K562 (cell line): Measurements from ENCODE around the gene RAB14. TPM values are rescaled to one million over a fixed set of nuclear protein-coding genes. Genes with fewer than 3 reads are reported as not detected.

Experiments
- BRD9 ChIP-seq: fragments of 450-650 bp; IDR thresholded peaks from 2 replicates; pipeline ENCODE4 v1.6.1; 2018; ENCODE audit warnings: low read depth; ENCODE audit not compliant: partially characterized antibody
- CHD1 ChIP-seq: fragments of 200-600 bp; sonication (generic); IDR thresholded peaks from one replicate; pipeline ENCODE4 v1.6.1; 2012; ENCODE audit warnings: mild to moderate bottlenecking, moderate library complexity, low read length, inconsistent platforms
- CTBP1 ChIP-seq: fragments of 450-650 bp; IDR thresholded peaks from 2 replicates; pipeline ENCODE4 v1.6.1; 2016; ENCODE audit warnings: borderline replicate concordance
- ELF2 ChIP-seq: fragments of 250-450 bp; sonication (Bioruptor Pico); IDR thresholded peaks from 2 replicates; pipeline ENCODE4 v1.5.0; 2021; ENCODE audit warnings: mild to moderate bottlenecking
- ELF4 ChIP-seq: fragments of 450-650 bp; formaldehyde crosslinking; IDR thresholded peaks from 2 replicates; pipeline ENCODE4 v1.4.0; 2022; ENCODE audit warnings: missing genetic modification characterization
- FOXJ3 ChIP-seq: sonication (generic); formaldehyde crosslinking; IDR thresholded peaks from 2 replicates; pipeline ENCODE4 v1.4.0; 2020; ENCODE audit warnings: mild to moderate bottlenecking, missing genetic modification reagents
- HDAC2 ChIP-seq: fragments of 450-650 bp; IDR thresholded peaks from 2 replicates; pipeline ENCODE4 v1.6.1; 2016; ENCODE audit warnings: mild to moderate bottlenecking
- HDAC6 ChIP-seq: IDR thresholded peaks from 2 replicates; pipeline ENCODE4 v1.6.1; 2012; ENCODE audit warnings: low read depth, mild to moderate bottlenecking, control low read depth, inconsistent platforms, low read length, moderate library complexity
- HMG20A ChIP-seq: fragments of 450-650 bp; formaldehyde crosslinking; conservative IDR thresholded peaks from 2 replicates; pipeline ENCODE4 v1.4.0; 2020; ENCODE audit warnings: mild to moderate bottlenecking, mixed read lengths
- KLF13 ChIP-seq: fragments of 450-650 bp; IDR thresholded peaks from 2 replicates; pipeline ENCODE4 v1.6.1; 2016; ENCODE audit warnings: missing genetic modification characterization, low read depth, mild to moderate bottlenecking, missing compliant biosample characterization, moderate library complexity, borderline replicate concordance
- KLF6 ChIP-seq: fragments of 250-450 bp; sonication (Bioruptor Pico); IDR thresholded peaks from 2 replicates; pipeline ENCODE4 v1.4.0; 2020; ENCODE audit warnings: mild to moderate bottlenecking, moderate library complexity, borderline replicate concordance
- NFIX ChIP-seq: fragments of 250-450 bp; sonication (Bioruptor Pico); IDR thresholded peaks from 2 replicates; pipeline ENCODE4 v1.4.0; 2020; ENCODE audit warnings: low read depth, mild to moderate bottlenecking, moderate library complexity
- NR1H2 ChIP-seq: sonication (generic); formaldehyde crosslinking; IDR thresholded peaks from 2 replicates; pipeline ENCODE4 v1.4.0; 2020; ENCODE audit warnings: mild to moderate bottlenecking, missing genetic modification reagents
- NR2C2 ChIP-seq, 2 experiments: fragments of 200-800 bp in 1 of 2; sonication (Bioruptor generic) in 1 of 2; sonication (generic) in 1 of 2; formaldehyde crosslinking in 1 of 2; IDR thresholded peaks; 2 replicates each; pipeline versions ENCODE4 v1.6.1 to v1.8.0; 2016 to 2022; ENCODE audit warnings: mild to moderate bottlenecking in 1 of 2, missing compliant biosample characterization in 1 of 2, missing genetic modification characterization in 1 of 2, missing genetic modification reagents in 1 of 2
- PHF20 ChIP-seq: fragments of 450-650 bp; IDR thresholded peaks from 2 replicates; pipeline ENCODE4 v1.6.1; 2018; ENCODE audit not compliant: partially characterized antibody
- RUNX1 ChIP-seq: sonication (generic); IDR thresholded peaks from 2 replicates; pipeline ENCODE4 v1.6.1; 2016; ENCODE audit warnings: antibody characterized with exemption, low read depth
- SAFB ChIP-seq: fragments of 200-400 bp; formaldehyde crosslinking; IDR thresholded peaks from 2 replicates; pipeline ENCODE4 v1.6.1; 2017; ENCODE audit warnings: low read depth, low read length, borderline replicate concordance
- STAT5B ChIP-seq: fragments of 250-450 bp; sonication (Bioruptor Pico); IDR thresholded peaks from 2 replicates; pipeline ENCODE4 v1.8.0; 2021; ENCODE audit warnings: mild to moderate bottlenecking, inconsistent platforms
- SUPT5H ChIP-seq: fragments of 450-650 bp; IDR thresholded peaks from 2 replicates; pipeline ENCODE4 v1.6.1; 2016
- TARDBP ChIP-seq: fragments of 450-650 bp; IDR thresholded peaks from 2 replicates; pipeline ENCODE4 v1.6.1; 2016
- ZFX ChIP-seq: sonication (generic); formaldehyde crosslinking; IDR thresholded peaks from 2 replicates; pipeline ENCODE4 v1.8.0; 2022; ENCODE audit warnings: mild to moderate bottlenecking, missing genetic modification reagents, moderate library complexity
- ZNF217 ChIP-seq: sonication (generic); formaldehyde crosslinking; IDR thresholded peaks from 2 replicates; pipeline ENCODE4 v1.8.0; 2022; ENCODE audit warnings: mild to moderate bottlenecking, missing genetic modification reagents
- ZNF41 ChIP-seq: fragments of 250-450 bp; sonication (Bioruptor Pico); conservative IDR thresholded peaks from 2 replicates; pipeline ENCODE4 v1.4.0; 2020; ENCODE audit warnings: mild to moderate bottlenecking
- ZNF707 ChIP-seq: fragments of 250-450 bp; sonication (Bioruptor Pico); conservative IDR thresholded peaks from 2 replicates; pipeline ENCODE4 v1.8.0; 2022; ENCODE audit warnings: inconsistent platforms, mild to moderate bottlenecking, moderate library complexity
- polyA plus RNA-seq, 8 experiments: library from polyadenylated mRNA; depleted of rRNA in 4 of 8; stranded (reverse) in 5 of 8; unstranded in 3 of 8; fragments of >200 nt; fragmentation: Nextera tagmentation in 2 of 8; fragmentation: Illumina TruSeq in 1 of 8; extraction: Ambion mirVana in 2 of 8; extraction: Trizol in 1 of 8; gene quantifications; 2 replicates each; pipeline versions ENCODE4 v1.2.1 to v1.2.3, GENCODE V29; 2011 to 2014; ENCODE audit warnings: inconsistent platforms in 1 of 8, missing spikeins in 1 of 8
- total RNA-seq, 7 experiments: library from RNA; depleted of rRNA in 6 of 7; stranded (reverse); fragments of >200 nt in 6 of 7; fragmentation: Illumina TruSeq in 2 of 7; extraction: Trizol in 2 of 7; gene quantifications; 2 replicates each; pipeline versions ENCODE4 v1.2.1 to v1.2.3, GENCODE V29; 2011 to 2021; ENCODE audit warnings: low replicate concordance in 1 of 7
- TF ChIP-seq, protein P1 (sequence below), 2 experiments: IDR thresholded peaks; 2 replicates each; pipeline ENCODE4 v1.6.1; 2011; ENCODE audit warnings: borderline replicate concordance in 1 of 2, control low read depth in 1 of 2, low read depth in 1 of 2, low read length in 1 of 2, mild to moderate bottlenecking in 1 of 2, mixed read lengths in 1 of 2, moderate library complexity in 1 of 2; ENCODE audit not compliant: insufficient read depth in 1 of 2, insufficient read length in 1 of 2, poor library complexity in 1 of 2, severe bottlenecking in 1 of 2; ENCODE audit errors: extremely low read depth in 1 of 2
- TF ChIP-seq, protein P2 (sequence below): fragments of 250-450 bp; sonication (Bioruptor Pico); IDR thresholded peaks from 2 replicates; pipeline ENCODE4 v1.8.0; 2021; ENCODE audit warnings: moderate library complexity, mild to moderate bottlenecking, inconsistent platforms

RAB14 gene
- total and polyA plus RNA-seq, 9 of the 15 experiments (the other 6 are each of a cell fraction or from before 2014, with no cell fraction given), result 10.3 to 41.8 (median 20.9) TPM

DNA sequence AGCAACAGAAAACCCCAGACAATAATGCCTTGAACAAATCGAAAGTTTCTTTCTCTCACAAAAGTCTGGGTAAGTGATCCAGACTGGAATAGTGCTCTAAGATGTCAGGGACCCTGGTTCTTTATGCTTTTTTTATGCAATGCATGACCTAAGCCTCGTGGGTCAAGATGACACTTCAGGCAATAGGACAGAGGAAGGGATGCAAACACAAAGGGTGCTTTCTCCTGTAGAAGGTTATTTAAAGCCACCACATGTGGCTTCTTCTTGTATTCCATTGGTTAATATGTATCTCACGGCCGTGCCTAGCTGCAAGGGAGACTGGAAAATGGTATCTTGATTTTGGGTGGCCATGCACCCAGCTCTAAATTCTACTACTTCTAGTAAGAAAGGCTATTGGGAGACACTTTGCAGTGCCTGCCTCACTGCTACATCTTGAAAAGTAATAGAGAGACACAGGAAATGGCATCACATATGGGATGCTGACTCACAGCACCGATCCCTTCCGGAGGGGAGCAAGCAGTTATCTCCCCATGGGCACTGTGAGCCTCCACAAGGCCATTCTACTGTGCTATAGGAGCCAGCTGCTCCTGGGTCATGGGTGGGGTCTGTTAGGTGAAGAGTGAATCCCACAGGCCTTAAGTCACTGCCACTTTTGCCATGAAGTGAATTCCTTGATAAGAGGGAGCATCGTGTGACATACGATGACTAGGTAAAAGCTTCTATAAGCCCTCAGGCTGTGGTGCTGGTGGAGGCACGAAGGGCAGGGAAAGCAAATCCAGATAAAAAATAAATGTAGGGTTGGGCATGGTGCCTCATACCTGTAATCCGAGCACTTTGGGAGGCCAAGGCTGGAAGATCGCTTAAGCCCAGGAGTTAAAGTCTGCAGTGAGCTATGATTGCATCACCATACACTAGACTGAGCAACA is 32.5 kb upstream of the RAB14 start (continued):
- TF ChIP-seq, protein P1, sequence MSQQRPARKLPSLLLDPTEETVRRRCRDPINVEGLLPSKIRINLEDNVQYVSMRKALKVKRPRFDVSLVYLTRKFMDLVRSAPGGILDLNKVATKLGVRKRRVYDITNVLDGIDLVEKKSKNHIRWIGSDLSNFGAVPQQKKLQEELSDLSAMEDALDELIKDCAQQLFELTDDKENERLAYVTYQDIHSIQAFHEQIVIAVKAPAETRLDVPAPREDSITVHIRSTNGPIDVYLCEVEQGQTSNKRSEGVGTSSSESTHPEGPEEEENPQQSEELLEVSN (IDR thresholded peaks at IDR 0.05; ENCODE audit: borderline replicate concordance in 1 of 2, extremely low read depth in 1 of 2, insufficient read depth in 1 of 2, insufficient read length in 1 of 2, low read depth in 1 of 2, low read length in 1 of 2, poor library complexity in 1 of 2, severe bottlenecking in 1 of 2), result peak in 1 of 2 experiments; percentile 10
- TF ChIP-seq RUNX1 (no peak), KLF13 (tag) (0 out of 2 replicates have a peak, but pooled peaks have one; percentile 34), KLF6 (CRISPR knock-in tag) (no peak), STAT5B (CRISPR knock-in tag) (no peak), HDAC6 (no peak), CHD1 (no peak), NR1H2 (CRISPR knock-in tag) (no peak), ELF2 (CRISPR knock-in tag) (no peak), ELF4 (CRISPR knock-in tag) (no peak), ZFX (CRISPR knock-in tag) (no peak), NR2C2 (CRISPR knock-in tag; IDR thresholded peaks at IDR 0.05) (no peak), NR2C2 (tag; IDR thresholded peaks at IDR 0.05) (peak; percentile 69; the same call in 1 of the 2 replicates), CTBP1 (peak; percentile 68; the same call in 1 of the 2 replicates), SAFB (no peak), ZNF217 (CRISPR knock-in tag) (no peak), NFIX (CRISPR knock-in tag) (no peak), TARDBP (no peak), ZNF41 (CRISPR knock-in tag) (no peak), SUPT5H (peak; percentile 39; the same call in 1 of the 2 replicates), ZNF707 (no peak), FOXJ3 (CRISPR knock-in tag) (no peak), BRD9 (peak; percentile 70), HDAC2 (0 out of 2 replicates have a peak, but pooled peaks have one; percentile 27), PHF20 (no peak), HMG20A (no peak)
- TF ChIP-seq, protein P2, sequence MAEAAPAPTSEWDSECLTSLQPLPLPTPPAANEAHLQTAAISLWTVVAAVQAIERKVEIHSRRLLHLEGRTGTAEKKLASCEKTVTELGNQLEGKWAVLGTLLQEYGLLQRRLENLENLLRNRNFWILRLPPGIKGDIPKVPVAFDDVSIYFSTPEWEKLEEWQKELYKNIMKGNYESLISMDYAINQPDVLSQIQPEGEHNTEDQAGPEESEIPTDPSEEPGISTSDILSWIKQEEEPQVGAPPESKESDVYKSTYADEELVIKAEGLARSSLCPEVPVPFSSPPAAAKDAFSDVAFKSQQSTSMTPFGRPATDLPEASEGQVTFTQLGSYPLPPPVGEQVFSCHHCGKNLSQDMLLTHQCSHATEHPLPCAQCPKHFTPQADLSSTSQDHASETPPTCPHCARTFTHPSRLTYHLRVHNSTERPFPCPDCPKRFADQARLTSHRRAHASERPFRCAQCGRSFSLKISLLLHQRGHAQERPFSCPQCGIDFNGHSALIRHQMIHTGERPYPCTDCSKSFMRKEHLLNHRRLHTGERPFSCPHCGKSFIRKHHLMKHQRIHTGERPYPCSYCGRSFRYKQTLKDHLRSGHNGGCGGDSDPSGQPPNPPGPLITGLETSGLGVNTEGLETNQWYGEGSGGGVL (CRISPR knock-in tag), result no peak
